ENCODE data around the gene PHF21A.

DNA sequence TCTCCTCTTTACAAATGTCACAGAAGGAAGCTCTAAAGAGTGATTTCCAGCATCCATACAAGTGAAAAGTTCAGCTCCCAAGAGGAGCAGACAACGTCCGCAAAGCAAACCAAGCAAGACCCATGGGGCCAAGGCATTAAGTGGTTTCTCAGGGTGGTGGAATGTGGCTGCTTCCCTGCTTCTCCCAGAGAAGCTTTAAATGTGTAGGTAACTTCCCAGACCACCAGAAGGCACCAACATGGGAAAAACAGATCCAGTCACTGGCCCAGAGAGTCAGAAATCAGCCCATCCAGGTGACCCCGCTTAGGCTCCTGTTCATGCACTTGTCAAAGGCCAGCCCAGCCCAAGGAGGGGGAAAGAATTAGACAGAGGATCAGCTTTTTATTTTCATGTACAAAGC is 13.3 kb upstream of the PHF21A start:
- TF ChIP-seq, protein P1, sequence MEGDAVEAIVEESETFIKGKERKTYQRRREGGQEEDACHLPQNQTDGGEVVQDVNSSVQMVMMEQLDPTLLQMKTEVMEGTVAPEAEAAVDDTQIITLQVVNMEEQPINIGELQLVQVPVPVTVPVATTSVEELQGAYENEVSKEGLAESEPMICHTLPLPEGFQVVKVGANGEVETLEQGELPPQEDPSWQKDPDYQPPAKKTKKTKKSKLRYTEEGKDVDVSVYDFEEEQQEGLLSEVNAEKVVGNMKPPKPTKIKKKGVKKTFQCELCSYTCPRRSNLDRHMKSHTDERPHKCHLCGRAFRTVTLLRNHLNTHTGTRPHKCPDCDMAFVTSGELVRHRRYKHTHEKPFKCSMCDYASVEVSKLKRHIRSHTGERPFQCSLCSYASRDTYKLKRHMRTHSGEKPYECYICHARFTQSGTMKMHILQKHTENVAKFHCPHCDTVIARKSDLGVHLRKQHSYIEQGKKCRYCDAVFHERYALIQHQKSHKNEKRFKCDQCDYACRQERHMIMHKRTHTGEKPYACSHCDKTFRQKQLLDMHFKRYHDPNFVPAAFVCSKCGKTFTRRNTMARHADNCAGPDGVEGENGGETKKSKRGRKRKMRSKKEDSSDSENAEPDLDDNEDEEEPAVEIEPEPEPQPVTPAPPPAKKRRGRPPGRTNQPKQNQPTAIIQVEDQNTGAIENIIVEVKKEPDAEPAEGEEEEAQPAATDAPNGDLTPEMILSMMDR (IDR thresholded peaks at IDR 0.05) = no peak
- no peak for TF ChIP-seq POLR2A (IDR thresholded peaks at IDR 0.05)
